NCI-H2171 (cell line): ENCODE measurements around the gene LRIT1.
A peak's percentile ranks its signal among the peaks of the same experiment; 100 is the strongest.

Experiments
- DNase-seq: peaks from one replicate; lab custom pipeline; 2025; lab: John Stamatoyannopoulos, UW

The LRIT1 gene

DNA sequence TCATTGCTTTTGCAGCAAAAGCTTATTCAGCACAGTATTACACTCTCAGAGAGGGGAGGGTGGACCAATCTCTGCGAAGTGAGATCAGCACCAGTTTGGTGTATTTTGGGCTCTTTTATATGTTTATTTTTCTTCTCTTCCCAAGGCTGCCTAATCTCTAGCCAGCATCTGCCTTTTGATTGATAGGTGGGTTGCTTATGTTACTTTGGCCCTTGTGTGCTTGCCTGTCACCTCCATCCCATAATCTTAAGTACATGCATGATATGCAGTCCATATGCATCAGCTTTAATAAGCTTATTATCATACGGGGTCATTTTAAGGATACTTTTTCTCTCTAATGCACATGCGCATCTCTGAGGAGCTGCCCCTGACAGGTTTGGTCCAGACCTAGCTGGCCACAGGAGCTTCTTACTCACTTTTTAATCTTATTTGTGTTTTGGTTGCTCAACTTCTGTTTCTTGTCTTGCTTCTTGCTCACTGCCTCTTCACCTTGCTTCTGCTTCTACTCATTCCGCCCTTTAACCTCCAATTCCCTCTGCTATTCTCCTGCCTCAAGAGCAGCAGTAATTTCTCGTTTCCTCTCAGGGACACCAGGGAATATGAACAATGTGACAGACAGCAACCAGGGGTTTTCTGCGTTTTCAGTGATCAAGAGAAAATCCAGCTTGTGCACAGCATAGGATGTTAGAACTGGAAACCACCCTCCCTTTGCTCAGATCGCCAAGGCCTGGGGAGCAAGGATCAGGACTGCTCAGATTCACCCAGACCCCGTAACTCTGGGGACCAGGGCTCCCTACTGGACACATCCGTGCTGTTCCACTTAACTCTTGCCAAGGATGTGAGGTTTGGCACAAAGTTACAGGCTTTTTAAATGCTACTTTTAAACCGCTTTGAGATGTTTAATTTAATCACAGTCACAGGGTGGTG is 13.5 kb upstream of the LRIT1 start:
- no peak for DNase-seq

DNA sequence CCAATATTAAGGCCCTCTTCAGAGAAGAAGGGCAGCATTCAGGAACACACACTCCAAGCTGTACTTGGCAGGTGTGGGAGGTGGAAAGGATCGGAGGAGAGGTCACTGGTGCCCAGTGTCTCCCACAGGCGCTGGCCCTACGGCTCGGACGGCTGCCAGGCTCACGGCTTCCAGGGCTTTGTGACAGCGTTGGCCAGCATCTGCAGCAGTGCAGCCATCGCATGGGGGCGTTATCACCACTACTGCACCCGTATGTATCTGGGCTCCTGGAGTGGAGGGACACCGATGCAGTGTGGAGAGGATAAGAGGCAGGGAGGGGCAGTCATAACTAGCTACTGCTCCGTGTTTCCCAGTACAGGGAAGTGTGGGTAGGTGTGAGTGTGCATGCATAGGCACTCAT is 7.4 kb upstream of the LRIT1 start:
- DNase-seq = no peak

DNA sequence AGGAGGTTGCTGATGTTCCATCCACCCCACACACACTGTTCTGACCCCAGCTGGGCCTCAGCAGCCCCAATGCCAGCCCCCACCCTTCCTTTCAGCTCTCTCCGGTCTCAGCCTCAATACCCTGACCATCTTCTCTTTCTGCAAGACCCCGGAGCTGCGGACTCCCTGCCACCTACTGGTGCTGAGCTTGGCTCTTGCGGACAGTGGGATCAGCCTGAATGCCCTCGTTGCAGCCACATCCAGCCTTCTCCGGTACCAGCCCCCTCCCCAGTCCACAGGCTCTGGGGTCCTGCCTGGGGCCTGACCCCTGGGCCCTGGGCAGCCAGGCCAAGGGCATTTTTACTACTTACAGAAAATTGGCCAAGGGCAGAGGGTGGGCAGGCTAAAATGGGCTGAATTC is 6.2 kb upstream of the LRIT1 start:
- DNase-seq = no peak

DNA sequence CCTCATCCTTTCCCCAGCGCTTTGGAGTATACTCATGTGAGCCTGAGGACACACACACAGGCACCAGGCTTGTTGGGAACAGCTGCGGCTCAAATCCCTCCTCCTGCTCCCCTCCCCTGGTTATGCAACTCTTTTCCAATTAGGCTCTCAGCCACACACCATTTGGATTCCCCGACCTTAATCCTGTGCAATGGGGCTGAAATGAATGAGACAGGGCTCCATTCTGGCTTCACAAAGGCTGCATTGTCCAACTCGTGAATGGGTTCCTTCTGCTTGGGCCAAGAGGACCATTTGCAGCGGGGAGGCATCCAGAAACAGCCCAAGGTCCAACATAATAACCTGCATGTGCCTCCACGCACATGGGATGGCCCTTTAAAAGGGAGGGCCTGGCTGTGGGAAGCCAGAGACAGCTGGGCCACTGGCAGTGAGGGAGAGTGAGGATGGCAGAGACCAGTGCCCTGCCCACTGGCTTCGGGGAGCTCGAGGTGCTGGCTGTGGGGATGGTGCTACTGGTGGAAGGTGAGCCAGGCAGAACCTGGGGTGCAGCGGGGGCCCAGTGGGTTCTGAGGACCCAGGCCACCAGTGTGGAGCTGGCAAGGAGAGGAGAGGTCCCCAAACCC is 3.4 kb upstream of the LRIT1 start, which contains the start of gene RGR:
RGR (plus strand) TSS at position 403 of the 620 bp plus-strand sequence; CDS start at position 441, 38 bp downstream.
- peak; percentile 31 for DNase-seq

DNA sequence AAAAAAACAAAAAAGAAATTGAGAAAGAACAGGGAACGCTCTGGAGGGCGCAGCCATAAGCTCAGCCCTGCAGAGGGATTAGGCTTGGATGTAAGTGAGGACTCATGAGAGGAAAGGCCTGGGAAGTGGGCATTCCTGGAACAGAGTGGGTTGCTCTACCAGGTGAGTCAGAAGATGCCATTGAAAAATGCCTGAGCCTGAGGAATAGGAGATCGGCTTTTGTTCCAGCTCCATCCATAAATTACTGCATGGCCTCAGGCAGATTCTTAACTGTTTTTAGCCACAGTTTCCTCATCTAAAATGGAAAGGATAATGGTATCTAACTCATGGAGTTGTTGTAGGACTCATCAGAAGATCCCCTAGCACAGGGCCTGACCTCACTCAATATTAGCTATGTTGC is 2.4 kb upstream of the LRIT1 start:
- DNase-seq = no peak

DNA sequence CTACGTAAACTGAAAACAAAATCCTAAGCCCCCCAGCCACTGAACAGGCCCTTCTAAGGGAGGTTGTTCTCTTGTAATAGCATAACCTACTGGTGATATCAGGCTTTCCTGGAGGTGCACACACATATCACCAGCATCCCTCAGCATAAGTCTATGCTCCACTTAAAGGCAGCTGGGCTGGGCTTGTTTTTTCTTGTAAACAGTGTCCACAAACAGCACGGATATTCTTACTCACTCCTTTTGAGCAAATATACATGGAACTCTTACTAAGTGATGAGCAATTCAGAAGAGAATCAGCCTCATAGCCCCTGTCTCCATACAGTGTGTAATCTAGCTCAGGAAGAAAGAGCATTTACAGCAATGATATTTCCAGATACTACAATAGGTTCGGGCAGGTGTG is 2.4 kb downstream of the LRIT1 start:
- DNase-seq = no peak

DNA sequence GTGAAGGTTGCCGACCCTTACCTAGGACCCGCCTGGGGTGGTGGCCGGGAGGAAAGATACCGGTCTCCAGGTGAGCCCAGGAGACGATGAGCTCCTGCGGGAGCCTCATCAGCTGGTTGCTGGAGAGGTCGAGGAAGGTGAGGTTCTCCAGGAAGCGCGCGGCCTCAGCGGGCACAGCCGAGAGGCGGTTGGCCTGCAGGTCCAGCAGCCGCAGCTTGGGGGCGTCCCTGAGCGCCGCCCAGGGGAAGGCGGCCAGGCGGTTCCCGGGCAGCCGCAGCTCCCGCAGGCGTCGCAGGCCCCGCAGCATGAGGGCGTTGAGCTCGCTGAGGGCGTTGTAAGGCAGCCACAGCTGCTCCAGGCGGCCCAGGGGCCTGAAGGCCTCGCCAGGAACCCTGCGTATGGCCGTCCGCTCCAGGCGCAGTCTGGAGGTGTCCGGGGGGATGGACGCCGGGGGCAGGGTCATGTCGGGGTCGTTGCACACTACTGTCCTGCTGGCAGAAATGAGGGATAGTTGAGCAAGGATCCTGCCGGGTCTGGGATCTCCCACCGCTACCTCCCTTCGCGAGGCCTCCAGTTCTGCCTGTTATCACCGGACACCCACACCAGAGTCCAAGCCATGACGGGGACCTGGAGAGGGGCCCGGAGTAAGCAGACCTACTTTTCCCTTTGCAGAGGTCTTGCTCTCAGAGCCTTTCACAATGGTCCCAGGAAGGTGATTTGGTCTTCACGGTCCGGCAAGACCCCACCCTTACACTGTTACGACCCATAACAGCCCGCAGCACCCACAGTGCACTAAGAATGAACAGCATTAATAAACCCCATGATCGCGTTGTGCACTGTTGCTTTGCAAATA is 3.9 kb downstream of the LRIT1 start:
- DNase-seq = no peak

DNA sequence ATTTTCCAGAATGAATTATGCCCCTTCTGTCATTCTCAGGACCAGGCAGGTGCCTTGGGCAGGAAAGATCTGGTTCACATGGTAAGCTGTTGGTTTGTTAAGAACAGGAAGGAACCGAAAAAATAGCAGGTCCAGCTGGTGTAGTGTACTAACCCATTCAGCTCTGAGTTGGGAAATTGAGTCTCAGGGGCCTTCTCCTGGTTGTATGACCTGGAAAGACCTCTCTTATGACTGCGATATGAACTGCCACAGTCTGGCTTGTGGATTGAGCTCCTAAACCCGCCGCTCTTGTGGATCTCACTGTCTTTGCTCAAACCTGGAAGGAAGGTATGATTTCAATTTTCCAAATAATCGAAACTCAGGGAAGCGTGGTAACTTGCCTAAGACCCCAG is 4.5 kb downstream of the LRIT1 start:
- no peak for DNase-seq

DNA sequence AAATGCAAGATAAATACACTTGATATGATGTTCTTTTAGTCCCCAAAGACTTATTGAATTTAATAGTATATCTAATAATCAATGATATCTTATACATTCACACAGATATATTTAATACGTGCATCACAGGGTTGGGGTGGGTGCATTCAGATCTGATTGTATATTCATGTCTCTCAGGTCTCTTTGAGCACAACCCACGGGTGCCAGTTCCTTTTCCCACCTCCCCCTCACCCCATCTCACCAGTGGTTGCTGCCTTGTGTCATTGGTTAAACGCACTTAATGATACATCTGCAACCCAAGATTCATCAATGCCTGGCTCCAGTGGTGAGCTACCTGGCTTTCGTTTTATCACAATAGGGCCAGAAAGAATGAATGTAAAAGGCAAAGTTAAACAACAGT is 6.2 kb downstream of the LRIT1 start:
- DNase-seq = no peak

DNA sequence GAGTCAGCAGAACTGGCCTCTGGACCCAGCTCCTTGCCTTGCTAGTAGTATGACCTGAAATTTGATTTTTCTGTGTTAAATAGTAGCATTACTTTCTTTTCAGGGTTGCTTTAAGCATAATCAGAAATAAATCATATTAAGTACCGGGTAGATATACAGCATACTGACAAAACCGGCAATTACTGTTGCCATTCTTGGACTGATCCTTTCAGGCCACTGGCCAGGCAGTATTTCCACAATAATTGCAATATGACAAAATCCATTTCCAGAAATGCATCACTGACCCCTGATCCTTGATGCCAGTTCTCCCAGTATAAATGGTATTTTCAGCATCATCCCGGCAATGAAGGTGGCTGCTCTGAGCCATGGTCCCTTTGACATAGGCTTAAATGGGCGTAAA is 6.9 kb downstream of the LRIT1 start:
- DNase-seq = no peak

DNA sequence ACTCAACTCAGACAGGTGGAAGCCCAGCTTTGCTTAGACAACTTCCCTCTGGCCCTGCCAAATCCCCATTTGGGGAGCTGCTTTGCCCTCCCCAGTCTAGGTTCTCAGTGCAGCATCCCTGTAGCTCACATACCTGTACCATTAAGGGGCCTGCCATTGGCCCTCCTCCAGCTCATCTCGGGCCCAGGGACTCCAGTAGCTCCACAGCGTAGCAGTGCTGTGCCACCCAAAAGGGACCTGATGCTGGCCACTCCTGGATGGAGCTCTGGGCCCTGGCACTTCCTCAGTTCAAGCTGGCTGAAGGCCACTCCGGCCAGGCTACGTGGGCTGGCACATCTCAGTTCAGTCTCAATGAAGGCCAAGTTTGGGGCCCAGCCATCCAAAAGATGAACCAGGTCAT is 7.4 kb downstream of the LRIT1 start:
- no peak for DNase-seq

DNA sequence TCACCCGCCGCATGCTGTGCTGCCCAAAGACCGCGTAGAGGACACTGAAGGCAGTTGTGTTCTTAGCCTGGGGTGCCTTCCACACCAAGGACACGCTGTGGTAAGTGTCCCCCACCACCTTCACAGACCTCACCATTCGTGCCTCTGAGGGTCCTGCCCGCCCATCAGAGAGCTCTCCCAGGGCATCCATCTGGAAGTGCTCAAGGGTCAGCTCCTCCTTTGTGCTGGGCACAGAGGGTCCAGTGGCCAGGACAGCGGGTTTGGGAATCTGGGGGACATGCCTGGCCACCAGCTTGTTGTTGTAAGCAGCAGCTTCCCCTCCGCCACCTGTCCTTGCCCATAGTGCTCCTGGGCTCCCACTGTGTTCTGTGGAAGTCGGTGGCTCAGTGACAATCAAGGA is 9.0 kb downstream of the LRIT1 start:
- no peak for DNase-seq

DNA sequence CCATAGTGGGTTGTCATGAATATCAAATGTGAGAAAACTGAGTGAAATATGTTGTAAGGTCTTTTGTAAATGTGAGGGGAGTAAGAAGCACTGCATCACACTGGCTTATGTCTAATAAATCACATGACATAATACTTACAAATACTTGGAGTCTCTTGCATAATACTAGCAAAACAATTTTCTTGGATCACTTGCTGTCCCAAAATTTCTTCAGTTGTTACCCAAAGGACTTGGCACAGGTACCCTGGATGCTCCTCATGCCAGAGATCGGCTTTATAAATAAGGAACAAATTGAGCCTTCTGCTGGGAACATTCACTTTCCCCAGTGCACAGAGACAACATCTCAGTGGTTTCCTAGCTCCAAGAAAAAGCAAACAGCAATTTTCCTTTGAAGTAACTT is 11.0 kb downstream of the LRIT1 start:
- DNase-seq = no peak

DNA sequence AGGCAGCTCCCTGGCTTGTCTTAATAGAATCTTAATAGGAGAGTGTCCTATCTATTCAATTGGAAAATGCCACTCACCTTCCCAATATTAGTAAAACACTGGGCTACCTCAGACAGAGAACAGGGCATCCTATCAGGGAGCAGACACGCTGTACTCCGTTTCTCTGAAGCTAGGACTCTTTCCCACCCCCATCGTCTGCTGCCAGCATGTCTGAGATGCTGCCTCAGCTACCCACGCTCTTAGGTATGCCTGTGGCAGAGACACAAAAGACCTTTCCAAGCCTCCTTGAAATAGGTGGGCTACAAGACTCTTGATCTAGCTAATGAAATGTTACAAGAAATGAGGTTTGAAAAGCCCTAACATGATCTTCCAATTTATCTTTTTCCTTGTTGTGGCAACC is 13.5 kb downstream of the LRIT1 start:
- no peak for DNase-seq

DNA sequence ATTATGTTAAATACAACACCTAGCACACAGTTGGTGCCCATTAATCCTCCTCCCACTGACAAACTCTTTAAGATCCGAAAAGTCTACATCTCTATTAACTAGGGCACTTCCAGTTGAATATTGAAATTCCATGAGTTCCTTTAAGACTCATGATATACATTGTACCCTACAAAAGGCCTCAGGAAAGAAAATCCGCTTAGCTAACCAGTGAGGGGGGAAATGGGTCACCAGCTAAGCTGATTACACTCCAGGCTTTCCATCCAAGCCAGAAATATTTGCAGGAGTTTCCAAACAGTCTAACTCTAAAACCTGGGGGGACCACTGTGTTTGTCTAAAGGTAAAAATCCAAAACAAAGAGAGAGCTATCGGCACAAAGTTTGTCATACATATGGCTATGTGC is 14.7 kb downstream of the LRIT1 start:
- DNase-seq = no peak

DNA sequence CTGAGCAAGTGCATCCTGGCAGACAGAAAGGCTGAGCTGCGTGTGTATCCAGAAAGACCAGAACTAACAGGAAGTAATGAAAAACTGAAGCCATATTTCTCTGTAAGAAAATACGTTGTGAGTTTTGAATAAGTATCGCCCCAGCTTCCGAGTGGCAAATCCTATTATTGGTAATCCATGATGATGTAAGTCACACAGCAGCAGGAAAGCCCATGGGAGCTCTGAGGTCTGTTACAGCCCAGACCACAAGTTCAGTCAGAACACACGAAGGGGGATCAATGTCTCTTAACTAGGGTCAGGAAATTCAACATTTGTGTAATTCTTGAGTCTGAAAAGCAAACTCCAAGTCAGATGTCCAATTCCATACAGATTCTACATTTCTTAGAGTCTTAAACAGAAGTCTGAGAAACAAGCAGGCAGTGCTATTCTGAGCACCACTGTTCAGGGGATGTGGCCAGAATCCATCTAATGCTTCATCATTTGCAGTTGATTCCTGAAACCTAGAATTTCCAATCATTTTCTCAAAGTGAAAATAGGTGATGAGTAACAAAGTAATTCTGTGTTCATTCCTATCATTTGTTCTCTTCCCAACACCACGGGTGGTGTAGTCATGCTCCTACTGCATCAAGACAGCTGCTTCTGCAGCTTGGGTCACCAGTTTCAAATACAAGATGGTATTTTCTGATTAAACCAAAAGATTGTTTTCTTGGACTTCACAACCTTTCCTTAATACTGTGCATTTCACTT is 15.7 kb downstream of the LRIT1 start, which contains the start of gene LRIT2:
LRIT2 (minus strand) TSS at position 118 of the 747 bp plus-strand sequence; CDS start at position 94, 24 bp downstream.
- DNase-seq = no peak

DNA sequence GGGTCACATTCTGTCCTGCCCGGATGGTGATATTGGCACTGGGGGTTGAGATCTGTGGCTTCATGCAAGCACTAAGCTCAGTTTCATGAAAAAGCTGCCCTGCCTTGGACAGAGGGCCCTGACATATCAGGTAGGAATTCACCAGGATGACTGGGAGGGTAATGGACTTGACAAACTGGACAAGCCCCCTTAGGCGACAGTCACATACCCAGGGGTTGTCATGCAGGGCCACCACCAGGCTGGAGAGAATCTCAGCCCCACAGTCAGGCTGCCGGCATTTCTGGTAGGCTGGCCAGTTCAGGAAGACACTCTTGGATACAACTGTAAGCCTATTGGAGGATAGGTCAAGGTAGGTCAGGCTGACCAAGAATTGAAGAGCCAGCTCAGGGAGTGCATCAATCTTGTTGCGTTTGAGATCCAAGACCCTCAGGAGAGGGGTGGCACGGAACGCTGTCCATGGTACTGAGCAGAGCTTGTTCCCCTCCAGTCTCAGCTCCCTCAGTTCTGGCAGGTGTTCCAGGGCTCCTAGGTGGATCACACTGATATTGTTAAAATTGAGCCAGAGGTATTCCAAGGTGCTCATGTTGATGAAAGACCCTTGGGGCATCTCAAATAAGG is 16.8 kb downstream of the LRIT1 start:
- DNase-seq = no peak

DNA sequence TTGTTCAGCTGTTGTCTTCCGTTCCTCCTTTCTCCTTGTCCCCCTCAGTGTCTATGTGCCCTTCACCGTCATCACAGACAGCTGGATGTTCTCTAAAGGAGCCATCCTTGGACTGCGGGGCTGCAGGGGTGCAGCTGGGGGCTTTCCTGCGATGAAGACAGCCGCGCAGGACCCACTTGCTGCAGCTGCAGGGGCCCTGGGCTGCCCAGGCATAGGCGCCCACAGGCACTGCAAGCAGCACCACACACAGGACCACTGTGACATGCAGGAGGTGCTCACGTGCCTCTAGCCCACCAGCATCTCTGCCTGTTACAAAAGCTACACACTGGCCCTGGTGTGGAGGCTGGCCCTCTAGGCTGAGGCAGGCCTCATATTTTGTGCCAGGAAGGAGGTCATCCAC is 19.4 kb downstream of the LRIT1 start:
- DNase-seq = no peak

DNA sequence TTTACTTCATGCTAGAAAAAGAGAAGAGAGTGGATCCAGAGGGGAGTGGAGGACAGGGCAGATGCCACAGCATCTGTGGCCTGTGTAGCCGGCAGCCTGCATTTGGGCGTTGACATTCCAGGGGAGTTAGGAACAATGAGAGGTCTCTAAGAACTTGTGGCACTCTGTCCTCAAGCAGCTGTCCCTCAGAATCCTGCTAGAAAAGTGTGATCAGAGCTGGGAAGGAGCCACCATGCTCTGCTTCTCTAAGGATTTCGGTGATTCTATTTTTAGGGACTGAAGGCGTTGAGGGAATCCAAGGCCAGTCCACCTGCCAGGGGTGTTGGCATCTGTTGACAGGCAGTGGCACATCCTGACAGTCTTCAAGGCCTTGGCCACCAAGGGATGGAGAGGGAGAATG is 23.6 kb downstream of the LRIT1 start:
- DNase-seq = no peak

DNA sequence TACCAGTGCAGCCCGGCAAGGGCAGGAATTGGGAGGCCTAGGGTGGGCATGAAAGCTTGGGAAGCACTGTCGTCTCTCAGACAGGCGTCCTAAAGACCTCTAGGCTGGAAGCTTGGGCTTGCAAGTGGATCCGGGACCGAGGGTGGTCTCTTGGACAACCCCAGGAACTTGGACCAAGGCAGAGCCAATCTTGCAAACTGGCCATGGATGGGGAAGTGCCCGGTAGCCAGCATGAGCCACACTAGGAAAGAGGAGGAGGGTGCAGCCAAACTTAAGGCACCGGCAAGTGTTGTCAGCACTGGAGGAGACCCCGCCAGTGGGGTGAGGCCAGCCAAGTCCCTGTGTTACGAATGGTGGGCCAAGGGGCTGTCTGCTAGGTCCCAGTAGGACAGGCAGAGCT is 24.5 kb downstream of the LRIT1 start:
- no peak for DNase-seq

DNA sequence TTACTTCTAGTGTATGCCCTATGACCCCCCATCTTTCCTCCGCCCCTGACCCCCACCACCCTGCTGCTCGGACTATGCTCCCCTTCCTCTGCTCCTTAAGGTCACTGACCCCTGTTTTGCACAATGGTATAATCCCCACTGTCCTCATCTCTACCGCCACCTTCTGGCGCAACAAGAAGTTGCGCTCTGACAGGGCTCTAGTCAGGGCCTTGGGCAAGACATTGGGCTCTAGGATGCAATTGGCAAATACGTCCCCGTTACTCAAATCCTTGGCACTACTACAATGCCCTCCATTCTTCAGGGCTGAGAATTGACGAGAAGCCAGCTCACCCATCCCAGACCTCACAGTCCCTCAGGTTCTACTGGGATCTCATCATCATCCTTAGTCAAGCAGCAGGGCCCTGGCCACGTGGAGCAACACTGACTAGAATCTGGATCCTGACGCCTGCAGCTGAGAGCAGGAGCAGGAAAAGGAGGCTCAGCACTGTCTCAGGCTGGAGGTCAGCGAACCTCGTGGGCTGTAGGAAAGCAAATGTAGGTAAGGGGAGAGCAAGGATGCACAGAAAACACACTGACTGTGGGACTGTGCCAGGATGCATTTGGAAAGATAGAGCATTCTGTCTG is 26.6 kb downstream of the LRIT1 start:
- no peak for DNase-seq
